Activated CD4-positive, alpha-beta T cell treated with anti-CD3 and anti-CD28 coated beads for 48 hours (primary cell): ENCODE measurements around the gene KRT10.
"Not testable (repeated sequence)": the region's sequence is repeated elsewhere in the genome, so short reads cannot be mapped to it uniquely, and the experiment has no call there.

ENCODE experiments used
- DNase-seq: peaks from one replicate; pipeline ENCODE4 v3.0.0-alpha.2; 2020

The KRT10 gene

GRCh38 chr17:40822132-40822812 is at the start of gene KRT10:
KRT10 (minus strand) TSS chr17:40822614; CDS start chr17:40822585, 29 bp downstream.
- DNase-seq: no peak

GRCh38 chr17:40871316-40871715 is 48.9 kb upstream of the KRT10 start:
- DNase-seq: no peak

- no peak for DNase-seq
Observed at GRCh38 chr17:40870136-40870535, 47.7 kb upstream of the KRT10 start.

GRCh38 chr17:40866838-40867237 is 44.4 kb upstream of the KRT10 start, which contains the start of gene KRT12:
KRT12 (minus strand) TSS chr17:40867223; CDS start chr17:40867186, 37 bp downstream.
- no peak for DNase-seq

GRCh38 chr17:40864661-40865390 is 42.4 kb upstream of the KRT10 start:
- no peak for DNase-seq

- peak; percentile 34 for DNase-seq
Observed at GRCh38 chr17:40862985-40863733, 40.7 kb upstream of the KRT10 start.

- DNase-seq: no peak
Observed at GRCh38 chr17:40859536-40859935, 37.1 kb upstream of the KRT10 start.

- not testable (repeated sequence) for DNase-seq
Observed at GRCh38 chr17:40858667-40859066, 36.3 kb upstream of the KRT10 start.

- no peak for DNase-seq
Observed at GRCh38 chr17:40857535-40857934, 35.1 kb upstream of the KRT10 start.

GRCh38 chr17:40854175-40854814 is 31.9 kb upstream of the KRT10 start:
- no peak for DNase-seq

- no peak for DNase-seq
Observed at GRCh38 chr17:40852364-40852763, 29.9 kb upstream of the KRT10 start.

GRCh38 chr17:40850293-40850972 is 28.0 kb upstream of the KRT10 start:
- DNase-seq: no peak

- DNase-seq: no peak
Observed at GRCh38 chr17:40849723-40850122, 27.3 kb upstream of the KRT10 start.

- DNase-seq: no peak
Observed at GRCh38 chr17:40848583-40849235, 26.3 kb upstream of the KRT10 start.

GRCh38 chr17:40846515-40847144 is 24.2 kb upstream of the KRT10 start:
- no peak for DNase-seq

- no peak for DNase-seq
Observed at GRCh38 chr17:40844671-40845107, 22.3 kb upstream of the KRT10 start.

- no peak for DNase-seq
Observed at GRCh38 chr17:40843242-40843641, 20.8 kb upstream of the KRT10 start.

GRCh38 chr17:40841246-40841645 is 18.8 kb upstream of the KRT10 start:
- DNase-seq: no peak

- DNase-seq: no peak
Observed at GRCh38 chr17:40839194-40839593, 16.8 kb upstream of the KRT10 start.

- DNase-seq: no peak
Observed at GRCh38 chr17:40836020-40836419, 13.6 kb upstream of the KRT10 start.

- no peak for DNase-seq
Observed at GRCh38 chr17:40833882-40834281, 11.5 kb upstream of the KRT10 start.
